ENCODE data around the gene PSMD8. TPM values are rescaled to one million over a fixed set of nuclear protein-coding genes. Genes with fewer than 3 reads are reported as not detected.

Gene PSMD8
- total and polyA plus RNA-seq, 12 donors, result 113 to 513 (median 302) TPM

DNA sequence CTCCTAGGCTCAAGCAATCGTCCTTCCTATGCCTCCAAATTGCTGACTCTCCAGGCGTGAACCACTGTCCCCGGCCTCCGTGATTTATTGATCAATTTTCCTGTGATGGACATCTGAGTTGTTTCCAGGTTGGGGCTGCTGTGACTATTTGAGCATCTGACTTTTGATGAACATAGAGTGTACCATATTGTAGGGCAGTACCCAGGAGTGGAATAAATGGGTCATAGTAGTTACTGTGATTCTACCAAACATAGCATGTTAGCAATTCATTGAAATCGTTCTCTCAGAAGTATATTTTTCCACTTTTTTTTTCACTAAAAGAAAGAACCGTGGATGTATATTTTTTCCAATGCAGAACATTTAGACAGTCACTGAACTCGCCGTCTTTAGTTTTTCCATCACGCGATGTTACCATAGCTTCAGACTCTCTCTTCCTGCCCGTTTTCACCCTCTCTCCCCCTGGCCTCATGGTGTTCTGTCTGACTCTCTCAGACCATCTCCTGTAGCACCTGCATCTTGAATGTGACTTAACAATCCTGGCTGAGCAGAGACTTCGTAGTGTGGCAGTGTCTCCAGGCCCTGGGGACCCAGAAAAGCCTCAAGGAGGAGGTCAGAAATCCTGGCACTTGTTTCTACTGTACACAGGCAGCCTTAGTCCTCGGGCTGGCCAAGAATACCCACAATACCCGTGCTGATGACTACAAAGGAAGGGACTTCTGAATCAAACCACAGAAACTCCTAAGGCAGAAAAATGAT lies 54.9 kb downstream of the PSMD8 start:
- TF ChIP-seq, protein P1, sequence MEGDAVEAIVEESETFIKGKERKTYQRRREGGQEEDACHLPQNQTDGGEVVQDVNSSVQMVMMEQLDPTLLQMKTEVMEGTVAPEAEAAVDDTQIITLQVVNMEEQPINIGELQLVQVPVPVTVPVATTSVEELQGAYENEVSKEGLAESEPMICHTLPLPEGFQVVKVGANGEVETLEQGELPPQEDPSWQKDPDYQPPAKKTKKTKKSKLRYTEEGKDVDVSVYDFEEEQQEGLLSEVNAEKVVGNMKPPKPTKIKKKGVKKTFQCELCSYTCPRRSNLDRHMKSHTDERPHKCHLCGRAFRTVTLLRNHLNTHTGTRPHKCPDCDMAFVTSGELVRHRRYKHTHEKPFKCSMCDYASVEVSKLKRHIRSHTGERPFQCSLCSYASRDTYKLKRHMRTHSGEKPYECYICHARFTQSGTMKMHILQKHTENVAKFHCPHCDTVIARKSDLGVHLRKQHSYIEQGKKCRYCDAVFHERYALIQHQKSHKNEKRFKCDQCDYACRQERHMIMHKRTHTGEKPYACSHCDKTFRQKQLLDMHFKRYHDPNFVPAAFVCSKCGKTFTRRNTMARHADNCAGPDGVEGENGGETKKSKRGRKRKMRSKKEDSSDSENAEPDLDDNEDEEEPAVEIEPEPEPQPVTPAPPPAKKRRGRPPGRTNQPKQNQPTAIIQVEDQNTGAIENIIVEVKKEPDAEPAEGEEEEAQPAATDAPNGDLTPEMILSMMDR (IDR thresholded peaks at IDR 0.05), result no peak
- Histone ChIP-seq H3K9me3 (no peaks in the 10 kb centered on the region), H3K27ac (no peak overlapping the region), H3K4me1 (peaks cover 0 to 20% (median 0%) of the 10 kb centered on the region in 9 donors), H3K27me3 (peaks cover 6 to 57% (median 26%) of the 10 kb centered on the region in 7 donors), H3K36me3 (no peaks in the 10 kb centered on the region), H3K4me3 (no peak overlapping the region)
- WGBS, 2 donors, result 61 to 65% methylated on average over 14 of the region's 14 CpGs
- intact Hi-C loops (cut with DNase I), result no loop called here
- ATAC-seq (no peak), DNase-seq (no peak)

DNA sequence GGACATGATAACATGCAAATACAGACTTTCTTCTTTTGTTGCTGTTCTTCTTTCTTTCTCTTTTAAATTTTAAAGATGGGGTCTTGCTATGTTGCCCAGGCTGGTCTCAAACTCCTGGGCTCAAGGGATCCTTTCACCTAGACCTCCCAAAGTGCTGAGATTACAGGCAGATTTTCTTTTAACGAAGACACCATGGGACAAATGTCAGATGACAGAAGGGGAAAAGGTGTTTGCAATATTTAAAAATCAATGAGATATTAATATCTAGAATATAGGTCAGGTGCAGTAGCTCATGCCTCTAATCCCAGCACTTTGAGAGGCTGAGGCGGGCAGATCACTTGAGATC lies 55.4 kb downstream of the PSMD8 start:
- H3K4me1 ChIP-seq, result peaks cover 0 to 20% (median 0%) of the 10 kb centered on the region in 9 donors
- ATAC-seq (no peak), DNase-seq (no peak)
- TF ChIP-seq, protein P1 (IDR thresholded peaks at IDR 0.05), result no peak
- intact Hi-C loops (cut with DNase I), result no loop called here
- H3K4me3 ChIP-seq, result no peak overlapping the region
- H3K9me3 ChIP-seq, result no peaks in the 10 kb centered on the region
- WGBS, 2 donors, result 76 to 89% methylated on average over 2 of the region's 2 CpGs
- no peaks in the 10 kb centered on the region for H3K36me3 ChIP-seq
- peaks cover 6 to 58% (median 31%) of the 10 kb centered on the region in 7 donors for H3K27me3 ChIP-seq
- H3K27ac ChIP-seq, result no peak overlapping the region

DNA sequence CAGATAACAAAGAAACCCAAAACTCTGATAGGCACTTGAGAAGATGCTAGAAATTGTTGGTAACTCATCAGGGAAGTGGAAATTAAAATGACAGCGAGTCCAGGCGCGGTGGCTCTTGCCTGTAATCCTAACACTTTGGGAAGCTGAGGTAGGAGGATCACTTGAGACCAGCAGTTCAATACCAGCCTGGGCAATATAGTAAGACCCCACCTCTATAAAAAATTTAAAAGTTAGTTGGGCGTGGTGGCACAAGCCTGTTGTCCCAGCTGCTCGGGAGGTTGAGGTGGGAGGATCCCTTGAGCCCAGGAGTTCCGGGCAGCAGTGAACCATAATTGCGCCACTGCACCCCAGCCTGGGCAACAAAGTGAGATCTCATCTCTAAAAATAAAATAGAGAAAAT lies 56.6 kb downstream of the PSMD8 start:
- TF ChIP-seq, protein P1 (IDR thresholded peaks at IDR 0.05), result no peak
- intact Hi-C loops (cut with DNase I), result no loop called here
- Histone ChIP-seq H3K9me3 (no peaks in the 10 kb centered on the region), H3K36me3 (no peaks in the 10 kb centered on the region), H3K27me3 (peaks cover 6 to 56% (median 37%) of the 10 kb centered on the region in 7 donors), H3K4me1 (peaks cover 0 to 14% (median 0%) of the 10 kb centered on the region in 9 donors), H3K4me3 (no peak overlapping the region), H3K27ac (no peak overlapping the region)
- WGBS, 2 donors, result 85 to 89% methylated on average over 7 of the region's 7 CpGs
- DNase-seq (no peak), ATAC-seq (no peak)

DNA sequence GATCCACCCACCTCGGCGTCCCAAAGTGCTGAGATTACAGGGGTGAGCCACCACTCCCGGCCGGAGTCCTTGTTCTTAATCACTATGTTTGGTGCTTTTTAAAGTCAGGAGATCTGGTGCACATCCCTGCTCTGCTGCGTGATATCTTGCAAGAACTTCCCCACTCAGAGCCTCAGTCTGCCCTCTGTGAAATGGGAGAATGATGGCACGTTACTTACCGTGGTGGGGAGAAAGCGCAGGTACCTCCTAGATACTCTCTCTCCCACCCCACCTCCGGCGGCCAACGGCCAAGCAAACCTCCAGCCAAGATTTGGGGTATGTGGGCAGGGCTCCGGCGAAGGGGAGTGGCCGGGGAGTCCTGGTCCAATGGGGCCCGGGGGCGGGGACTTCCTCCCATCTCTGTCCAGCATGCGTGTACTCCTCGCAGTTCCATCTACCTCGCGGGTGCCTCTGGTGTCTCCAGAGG lies 58.9 kb downstream of the PSMD8 start, which contains the start of gene RYR1:
TSS of gene RYR1 (plus strand) at position 424 of the 466 bp plus-strand sequence. CDS start 139 bp downstream, outside the sequence.
- no peaks in the 10 kb centered on the region for H3K36me3 ChIP-seq
- DNase-seq (peak; percentile 27 to 63), ATAC-seq (peak in 7 of 8 donors; percentile 49 to 90 (median 78))
- H3K27me3 ChIP-seq, result peaks cover 6 to 65% (median 42%) of the 10 kb centered on the region in 7 donors
- H3K4me1 ChIP-seq, result peaks cover 0 to 12% (median 0%) of the 10 kb centered on the region in 9 donors
- H3K4me3 ChIP-seq, result peak within 1 kb of the TSS in 2 of 10 donors; percentile 12 to 18
- WGBS, 2 donors, result 14 to 15% methylated on average over 20 of the region's 20 CpGs
- intact Hi-C loops (cut with DNase I), result no loop called here
- H3K27ac ChIP-seq, result no peak within 1 kb of the TSS
- no peaks in the 10 kb centered on the region for H3K9me3 ChIP-seq
- TF ChIP-seq, protein P1 (IDR thresholded peaks at IDR 0.05), result no peak

Other genes with a start within 250 kb of the PSMD8 start
- under 1 TPM in 6 of 10 donors, not detected in 4; 0.16 to 0.72 (median 0.30) TPM for gene DPF1, start 150.3 kb upstream of the PSMD8 start, total RNA-seq
- gene DPF1, start 150.3 kb upstream of the PSMD8 start, polyA plus RNA-seq, result under 1 TPM in 1 of 2 donors, not detected in 1; 0.09 TPM
- 10 to 100 TPM; 11.2 to 82.6 (median 20.7) TPM for gene PPP1R14A, start 118.2 kb upstream of the PSMD8 start, total RNA-seq
- gene PPP1R14A, start 118.2 kb upstream of the PSMD8 start, polyA plus RNA-seq, result 100 to 1,000 TPM in 1 of 2 donors, 10 to 100 TPM in 1; 45.4 to 184 TPM
- 10 to 100 TPM in 7 of 10 donors, 1 to 10 TPM in 3; 4.5 to 29.2 (median 12.7) TPM for gene SPINT2, start 110.0 kb upstream of the PSMD8 start, total RNA-seq
- gene SPINT2, start 110.0 kb upstream of the PSMD8 start, polyA plus RNA-seq, result 10 to 100 TPM in 1 of 2 donors, 1 to 10 TPM in 1; 3.4 to 12.7 TPM
- 10 to 100 TPM in 1 of 10 donors, 1 to 10 TPM in 7, not detected in 2; 2.2 to 37.9 (median 3.7) TPM for gene C19orf33, start 70.3 kb upstream of the PSMD8 start, total RNA-seq
- gene C19orf33, start 70.3 kb upstream of the PSMD8 start, polyA plus RNA-seq, result 100 to 1,000 TPM in 1 of 2 donors, 10 to 100 TPM in 1; 24.9 to 133 TPM
- gene YIF1B, start 58.6 kb upstream of the PSMD8 start, total RNA-seq, result 10 to 100 TPM; 24.3 to 42.9 (median 30.2) TPM
- 100 to 1,000 TPM in 1 of 2 donors, 10 to 100 TPM in 1; 47.2 to 115 TPM for gene YIF1B, start 58.6 kb upstream of the PSMD8 start, polyA plus RNA-seq
- 10 to 100 TPM in 6 of 10 donors, 1 to 10 TPM in 4; 4.5 to 31.6 (median 13.7) TPM for gene KCNK6, start 54.7 kb upstream of the PSMD8 start, total RNA-seq
- 1 to 10 TPM; 5.1 to 8.0 TPM for gene KCNK6, start 54.7 kb upstream of the PSMD8 start, polyA plus RNA-seq
- gene CATSPERG, start 38.7 kb upstream of the PSMD8 start, total RNA-seq, result 1 to 10 TPM in 5 of 10 donors, under 1 TPM in 5; 0.74 to 4.9 (median 1.1) TPM
- 1 to 10 TPM; 1.1 to 2.5 TPM for gene CATSPERG, start 38.7 kb upstream of the PSMD8 start, polyA plus RNA-seq
- gene GGN, start 13.5 kb downstream of the PSMD8 start, total RNA-seq, result under 1 TPM in 5 of 10 donors, not detected in 5; 0.13 to 0.57 (median 0.40) TPM
- gene GGN, start 13.5 kb downstream of the PSMD8 start, polyA plus RNA-seq, result under 1 TPM in 1 of 2 donors, not detected in 1; 0.22 TPM
- gene SPRED3, start 14.1 kb downstream of the PSMD8 start, total RNA-seq, result 1 to 10 TPM in 2 of 10 donors, under 1 TPM in 8; 0.17 to 1.7 (median 0.58) TPM
- under 1 TPM; 0.44 to 0.51 TPM for gene SPRED3, start 14.1 kb downstream of the PSMD8 start, polyA plus RNA-seq
- gene FAM98C, start 28.5 kb downstream of the PSMD8 start, total RNA-seq, result 10 to 100 TPM in 9 of 10 donors, 1 to 10 TPM in 1; 9.8 to 16.1 (median 12.2) TPM
- gene FAM98C, start 28.5 kb downstream of the PSMD8 start, polyA plus RNA-seq, result 10 to 100 TPM; 13.3 to 14.1 TPM
- gene RASGRP4, start 51.6 kb downstream of the PSMD8 start, total RNA-seq, result 1 to 10 TPM in 5 of 10 donors, under 1 TPM in 5; 0.42 to 3.5 (median 0.99) TPM
- gene RASGRP4, start 51.6 kb downstream of the PSMD8 start, polyA plus RNA-seq, result 1 to 10 TPM in 1 of 2 donors, under 1 TPM in 1; 0.64 to 1.0 TPM
- 1 to 10 TPM in 3 of 10 donors, under 1 TPM in 7; 0.30 to 1.7 (median 0.74) TPM for gene RYR1, start 59.1 kb downstream of the PSMD8 start, total RNA-seq
- 1 to 10 TPM in 1 of 2 donors, under 1 TPM in 1; 0.20 to 1.7 TPM for gene RYR1, start 59.1 kb downstream of the PSMD8 start, polyA plus RNA-seq
- gene MAP4K1, start 243.4 kb downstream of the PSMD8 start, total RNA-seq, result 1 to 10 TPM in 8 of 10 donors, under 1 TPM in 2; 0.52 to 9.1 (median 1.5) TPM
- 1 to 10 TPM in 1 of 2 donors, under 1 TPM in 1; 0.99 to 2.1 TPM for gene MAP4K1, start 243.4 kb downstream of the PSMD8 start, polyA plus RNA-seq
- 100 to 1,000 TPM; 505 to 677 (median 631) TPM for gene EIF3K, start 244.6 kb downstream of the PSMD8 start, total RNA-seq
- gene EIF3K, start 244.6 kb downstream of the PSMD8 start, polyA plus RNA-seq, result 100 to 1,000 TPM; 572 to 845 TPM

All from heart right ventricle (tissue), 16 donors.